Measurements from ENCODE around the gene SLC39A11. TPM values are rescaled to one million over a fixed set of nuclear protein-coding genes. Genes with fewer than 3 reads are reported as not detected.

SLC39A11 gene
- total RNA-seq, 1 experiment from 2014 or later: 64.4 TPM

GRCh38 chr17:72862276-72862999, 230.1 kb downstream of the SLC39A11 start:
- in situ Hi-C loops (cut with HindIII; ENCODE audit: low pct_unique_long_range_greater_than_20kb, low sequenced_read_pairs): no loop called here
- DNase-seq (ENCODE audit: low read depth, low spot score): no peak

DNA sequence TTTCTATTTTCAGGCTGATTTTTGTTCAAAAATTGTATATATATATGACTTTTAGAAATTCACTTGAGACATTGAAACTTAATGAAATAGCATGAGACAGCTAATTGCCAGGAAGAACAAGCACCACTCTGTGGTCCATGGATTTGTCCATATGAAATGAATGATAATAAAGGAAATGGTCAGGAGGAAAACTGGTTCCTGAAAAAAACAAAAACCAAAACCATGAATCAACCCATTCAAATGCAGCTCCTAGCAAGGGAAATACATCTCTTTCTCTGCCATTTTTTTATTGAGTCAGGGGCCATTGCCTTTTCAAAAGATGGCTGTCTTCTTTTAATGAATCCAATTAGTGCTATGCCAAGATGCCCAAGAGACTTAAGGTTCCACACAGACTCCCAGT, 230.7 kb downstream of the SLC39A11 start:
- in situ Hi-C loops (cut with HindIII; ENCODE audit: low pct_unique_long_range_greater_than_20kb, low sequenced_read_pairs): no loop called here
- peak; percentile 52 for DNase-seq (ENCODE audit: low read depth, low spot score)

GRCh38 chr17:72860778-72861177, 231.7 kb downstream of the SLC39A11 start:
- no peak for DNase-seq (ENCODE audit: low read depth, low spot score)
- in situ Hi-C loops (cut with HindIII; ENCODE audit: low pct_unique_long_range_greater_than_20kb, low sequenced_read_pairs): no loop called here

DNA sequence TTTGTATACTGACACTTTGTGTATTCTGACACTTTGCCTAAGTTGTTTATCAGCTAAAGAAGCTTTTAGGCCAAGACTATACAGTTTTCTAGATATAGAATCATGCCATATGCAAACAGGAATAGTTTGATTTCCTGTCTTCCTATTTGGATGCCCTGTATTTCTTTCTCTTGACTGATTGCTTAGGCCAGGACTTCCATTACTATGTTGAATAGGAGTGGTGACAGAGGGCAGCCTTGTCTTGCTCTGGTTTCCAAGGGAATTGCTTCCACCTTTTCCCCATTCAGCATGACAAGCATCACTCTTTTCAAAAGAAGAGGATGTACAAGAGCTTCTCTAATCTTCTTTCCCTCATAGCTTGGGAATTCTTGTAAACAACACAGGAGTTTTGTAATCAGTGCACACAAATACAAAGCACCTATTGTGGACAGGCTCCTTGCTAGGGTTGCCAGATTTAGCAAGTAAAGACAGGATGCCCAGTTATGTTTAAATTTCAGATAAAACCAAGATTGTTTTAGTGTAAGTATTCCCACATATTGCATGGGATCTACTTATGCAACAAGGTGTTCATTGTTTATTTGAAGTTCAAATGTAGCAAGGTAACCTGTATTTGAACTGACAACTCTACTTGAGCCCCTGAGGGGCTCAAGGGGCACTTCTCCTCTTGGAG, 233.5 kb downstream of the SLC39A11 start:
- in situ Hi-C loops (cut with HindIII; ENCODE audit: low pct_unique_long_range_greater_than_20kb, low sequenced_read_pairs): no loop called here

DNA sequence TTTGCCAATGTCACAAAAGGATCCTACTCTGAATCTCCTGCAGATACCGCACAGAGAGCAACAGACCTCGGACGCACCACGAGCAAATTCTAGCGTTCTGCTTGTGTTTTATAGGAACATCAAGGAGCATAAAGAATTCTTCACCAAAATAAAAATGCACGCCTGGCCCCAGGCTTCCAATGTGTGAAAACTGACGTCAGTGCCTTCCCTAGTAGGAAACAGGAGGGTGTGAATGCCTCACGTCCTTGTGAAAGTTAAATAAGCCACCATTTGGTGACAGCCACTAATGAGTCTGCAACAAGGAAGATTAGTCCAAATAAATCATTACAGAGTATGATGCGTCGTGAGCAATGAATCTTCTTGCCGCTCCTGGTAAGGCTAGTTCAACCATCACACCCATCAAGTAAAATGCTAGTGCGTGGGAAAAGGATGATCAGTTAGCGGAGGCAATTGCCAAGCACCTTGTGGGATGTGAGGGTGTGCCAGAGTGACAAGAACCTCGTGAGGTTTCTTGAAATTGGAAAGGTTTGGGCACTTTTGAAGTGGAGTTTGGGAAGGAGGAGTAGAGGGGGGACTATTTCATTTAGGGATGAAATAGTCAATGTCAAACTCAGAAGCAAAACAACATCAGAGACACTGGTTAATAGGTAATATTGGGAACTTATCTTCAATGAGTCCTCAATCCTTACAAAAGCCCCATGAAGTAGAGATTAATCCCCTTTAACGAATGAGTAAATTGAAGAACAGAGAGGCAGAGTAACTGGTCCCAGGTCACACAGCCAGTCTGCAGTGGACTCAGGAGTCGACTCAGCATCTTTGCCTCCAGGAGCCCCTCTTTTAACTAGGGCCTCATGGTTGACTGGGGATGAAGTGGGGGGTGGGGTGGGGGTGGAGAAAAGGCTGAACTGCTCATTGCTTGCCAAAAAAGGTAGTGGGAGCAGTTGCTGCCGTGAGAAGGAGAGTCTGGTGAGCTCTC, 238.8 kb downstream of the SLC39A11 start:
- no peak for DNase-seq (ENCODE audit: low read depth, low spot score)
- in situ Hi-C loops (cut with HindIII; ENCODE audit: low pct_unique_long_range_greater_than_20kb, low sequenced_read_pairs): no loop called here

More for the DNA sequence above, 233.5 kb downstream of the SLC39A11 start:
- peak; percentile 97 for DNase-seq (ENCODE audit: low read depth, low spot score)

- in situ Hi-C loops (cut with HindIII; ENCODE audit: low pct_unique_long_range_greater_than_20kb, low sequenced_read_pairs): no loop called here
- no peak for DNase-seq (ENCODE audit: low read depth, low spot score)
Measured at GRCh38 chr17:72852277-72852938, 240.1 kb downstream of the SLC39A11 start.

- in situ Hi-C loops (cut with HindIII; ENCODE audit: low pct_unique_long_range_greater_than_20kb, low sequenced_read_pairs): no loop called here
- no peak for DNase-seq (ENCODE audit: low read depth, low spot score)
Measured at GRCh38 chr17:72850410-72851118, 241.9 kb downstream of the SLC39A11 start.

- no peak for DNase-seq (ENCODE audit: low read depth, low spot score)
Measured at GRCh38 chr17:72846399-72846798, 246.1 kb downstream of the SLC39A11 start.

GRCh38 chr17:72843591-72843990, 248.9 kb downstream of the SLC39A11 start:
- in situ Hi-C loops (cut with HindIII; ENCODE audit: low pct_unique_long_range_greater_than_20kb, low sequenced_read_pairs): no loop called here
- DNase-seq (ENCODE audit: low read depth, low spot score): no peak

More at GRCh38 chr17:72846399-72846798, 246.1 kb downstream of the SLC39A11 start:
- in situ Hi-C loops (cut with HindIII; ENCODE audit: low pct_unique_long_range_greater_than_20kb, low sequenced_read_pairs): no loop called here

DNA sequence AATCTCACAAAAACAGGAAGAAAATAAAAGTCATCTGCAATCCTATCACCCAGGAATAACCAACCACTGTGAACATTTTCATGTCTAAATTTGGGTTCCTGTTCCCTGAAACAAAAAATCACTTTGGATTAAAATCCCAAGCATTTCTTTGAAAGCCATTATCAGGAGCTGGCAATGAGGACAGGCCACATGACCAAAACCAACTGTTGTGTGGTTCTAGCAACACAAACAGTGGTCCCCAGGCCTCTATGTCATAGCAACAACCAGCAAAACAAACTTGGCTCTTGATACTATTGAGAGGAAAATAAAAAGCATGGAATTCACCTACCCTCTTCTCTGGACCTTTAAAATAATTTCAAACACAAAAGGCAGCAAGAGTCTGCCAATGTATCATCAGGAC, 252.5 kb downstream of the SLC39A11 start:
- in situ Hi-C loops (cut with HindIII; ENCODE audit: low pct_unique_long_range_greater_than_20kb, low sequenced_read_pairs): no loop called here
- DNase-seq (ENCODE audit: low read depth, low spot score): no peak

GRCh38 chr17:72839131-72839725, 253.3 kb downstream of the SLC39A11 start:
- no peak for DNase-seq (ENCODE audit: low read depth, low spot score)
- in situ Hi-C loops (cut with HindIII; ENCODE audit: low pct_unique_long_range_greater_than_20kb, low sequenced_read_pairs): no loop called here

GRCh38 chr17:72838581-72838980, 253.9 kb downstream of the SLC39A11 start:
- in situ Hi-C loops (cut with HindIII; ENCODE audit: low pct_unique_long_range_greater_than_20kb, low sequenced_read_pairs): no loop called here

GRCh38 chr17:72838068-72838467, 254.4 kb downstream of the SLC39A11 start:
- in situ Hi-C loops (cut with HindIII; ENCODE audit: low pct_unique_long_range_greater_than_20kb, low sequenced_read_pairs): no loop called here
- no peak for DNase-seq (ENCODE audit: low read depth, low spot score)

More at GRCh38 chr17:72838581-72838980, 253.9 kb downstream of the SLC39A11 start:
- no peak for DNase-seq (ENCODE audit: low read depth, low spot score)

- in situ Hi-C loops (cut with HindIII; ENCODE audit: low pct_unique_long_range_greater_than_20kb, low sequenced_read_pairs): no loop called here
- DNase-seq (ENCODE audit: low read depth, low spot score): no peak
Measured at GRCh38 chr17:72837335-72837734, 255.2 kb downstream of the SLC39A11 start.

GRCh38 chr17:72833128-72833765, 259.2 kb downstream of the SLC39A11 start:
- in situ Hi-C loops (cut with HindIII; ENCODE audit: low pct_unique_long_range_greater_than_20kb, low sequenced_read_pairs): no loop called here

GRCh38 chr17:72832306-72832705, 260.2 kb downstream of the SLC39A11 start:
- in situ Hi-C loops (cut with HindIII; ENCODE audit: low pct_unique_long_range_greater_than_20kb, low sequenced_read_pairs): no loop called here
- no peak for DNase-seq (ENCODE audit: low read depth, low spot score)

More at GRCh38 chr17:72833128-72833765, 259.2 kb downstream of the SLC39A11 start:
- no peak for DNase-seq (ENCODE audit: low read depth, low spot score)

All from SK-MEL-5 (cell line).